Effector memory CD4-positive, alpha-beta T cell (primary cell): ENCODE data around the gene KRTAP5-4.

Experiments
- DNase-seq, 3 donors: peaks; one replicate each; pipeline ENCODE4 v3.0.0-alpha.2; 2020
- H3K27ac ChIP-seq: 2 replicates; pipeline ENCODE4 v1.7.0; 2013; ENCODE audit warnings: mild to moderate bottlenecking, low read length, moderate library complexity; ENCODE audit not compliant: insufficient read depth, poor library complexity, severe bottlenecking
- H3K27me3 ChIP-seq: replicated peaks from 2 replicates; pipeline ENCODE4 v1.7.0; 2013; ENCODE audit warnings: mild to moderate bottlenecking, low read length; ENCODE audit not compliant: insufficient read depth, control insufficient read depth, poor library complexity, severe bottlenecking
- H3K36me3 ChIP-seq: 2 replicates; pipeline ENCODE4 v1.7.0; 2013; ENCODE audit warnings: mild to moderate bottlenecking, low read length, moderate library complexity; ENCODE audit not compliant: control insufficient read depth, insufficient read depth
- H3K4me1 ChIP-seq: 2 replicates; pipeline ENCODE4 v1.7.0; 2013; ENCODE audit warnings: low read length, mild to moderate bottlenecking; ENCODE audit not compliant: control insufficient read depth, insufficient read depth, poor library complexity, severe bottlenecking
- H3K4me3 ChIP-seq: 2 replicates; pipeline ENCODE4 v1.7.0; 2013; ENCODE audit warnings: low read length, low read depth, mild to moderate bottlenecking; ENCODE audit not compliant: insufficient read depth, poor library complexity, severe bottlenecking
- H3K9me3 ChIP-seq: 2 replicates; pipeline ENCODE4 v1.7.0; 2013; ENCODE audit warnings: mild to moderate bottlenecking, low read length, moderate library complexity; ENCODE audit not compliant: control insufficient read depth

KRTAP5-4 gene

DNA sequence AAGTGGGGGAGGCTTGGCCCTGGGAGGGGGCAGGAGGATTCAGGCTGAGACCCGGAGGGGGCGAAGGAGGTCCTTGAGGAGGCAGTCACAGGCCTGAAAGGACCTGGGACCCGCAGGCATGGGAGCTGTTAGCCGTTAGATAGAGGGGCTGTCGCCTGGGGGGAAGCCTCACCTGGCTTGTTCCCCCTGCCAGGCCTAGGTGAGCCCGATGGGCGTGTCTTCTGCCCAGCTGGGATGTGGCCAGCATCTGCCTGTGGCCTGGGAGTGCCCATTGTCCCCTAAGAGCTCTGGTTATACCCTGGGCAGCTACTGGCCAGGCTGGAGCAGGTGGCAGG lies 48.1 kb downstream of the KRTAP5-4 start:
- peaks cover 26% of the 10 kb centered on the region for H3K4me1 ChIP-seq
- H3K27me3 ChIP-seq: no peaks in the 10 kb centered on the region
- no peaks in the 10 kb centered on the region for H3K36me3 ChIP-seq
- no peaks in the 10 kb centered on the region for H3K9me3 ChIP-seq
- H3K4me3 ChIP-seq: peak overlapping the region; percentile 87
- peak overlapping the region; percentile 97 for H3K27ac ChIP-seq
- no peak for DNase-seq

DNA sequence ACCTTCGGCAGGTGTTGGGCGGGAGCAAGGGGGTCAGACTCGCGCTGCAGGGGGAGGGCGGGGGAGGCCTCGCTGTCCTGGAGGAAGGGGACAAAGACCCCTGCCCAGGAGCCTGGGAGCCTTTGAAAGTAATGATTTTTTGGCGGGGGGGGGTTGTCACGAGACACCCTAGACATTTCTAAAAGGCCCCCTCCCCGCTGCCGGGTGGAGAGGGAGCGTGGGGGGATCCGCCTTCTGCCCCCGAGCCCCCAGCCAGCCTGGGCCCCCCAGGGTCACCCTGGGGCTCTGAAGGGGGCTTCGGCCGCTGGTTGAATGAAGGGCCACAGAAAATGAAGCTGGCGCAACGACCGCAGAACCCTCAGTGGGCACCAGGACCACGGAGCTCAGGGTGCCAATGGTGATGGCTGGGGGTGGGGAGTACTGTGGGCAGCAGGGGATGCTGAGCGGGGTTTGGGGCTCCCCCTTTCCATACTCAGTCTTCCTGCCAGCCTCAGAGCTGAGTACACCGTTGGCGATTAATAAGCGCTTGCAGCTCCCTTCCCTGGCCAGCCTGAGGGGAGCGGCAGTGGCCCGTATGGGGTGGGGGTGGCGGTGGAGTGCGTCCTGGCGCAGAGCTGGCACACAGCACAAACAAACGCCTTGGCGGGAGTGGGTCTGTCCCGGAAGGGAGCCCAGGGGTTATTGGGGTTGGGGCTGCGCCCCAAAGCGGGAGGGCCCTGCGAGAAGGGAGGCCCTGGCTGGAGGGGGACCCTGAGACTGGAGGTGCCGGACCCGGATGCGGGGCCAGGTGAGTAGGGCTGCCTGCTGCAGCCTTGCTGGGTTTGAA lies 48.6 kb downstream of the KRTAP5-4 start:
- Histone ChIP-seq H3K27me3 (no peaks in the 10 kb centered on the region), H3K4me3 (peak overlapping the region; percentile 87)

DNA sequence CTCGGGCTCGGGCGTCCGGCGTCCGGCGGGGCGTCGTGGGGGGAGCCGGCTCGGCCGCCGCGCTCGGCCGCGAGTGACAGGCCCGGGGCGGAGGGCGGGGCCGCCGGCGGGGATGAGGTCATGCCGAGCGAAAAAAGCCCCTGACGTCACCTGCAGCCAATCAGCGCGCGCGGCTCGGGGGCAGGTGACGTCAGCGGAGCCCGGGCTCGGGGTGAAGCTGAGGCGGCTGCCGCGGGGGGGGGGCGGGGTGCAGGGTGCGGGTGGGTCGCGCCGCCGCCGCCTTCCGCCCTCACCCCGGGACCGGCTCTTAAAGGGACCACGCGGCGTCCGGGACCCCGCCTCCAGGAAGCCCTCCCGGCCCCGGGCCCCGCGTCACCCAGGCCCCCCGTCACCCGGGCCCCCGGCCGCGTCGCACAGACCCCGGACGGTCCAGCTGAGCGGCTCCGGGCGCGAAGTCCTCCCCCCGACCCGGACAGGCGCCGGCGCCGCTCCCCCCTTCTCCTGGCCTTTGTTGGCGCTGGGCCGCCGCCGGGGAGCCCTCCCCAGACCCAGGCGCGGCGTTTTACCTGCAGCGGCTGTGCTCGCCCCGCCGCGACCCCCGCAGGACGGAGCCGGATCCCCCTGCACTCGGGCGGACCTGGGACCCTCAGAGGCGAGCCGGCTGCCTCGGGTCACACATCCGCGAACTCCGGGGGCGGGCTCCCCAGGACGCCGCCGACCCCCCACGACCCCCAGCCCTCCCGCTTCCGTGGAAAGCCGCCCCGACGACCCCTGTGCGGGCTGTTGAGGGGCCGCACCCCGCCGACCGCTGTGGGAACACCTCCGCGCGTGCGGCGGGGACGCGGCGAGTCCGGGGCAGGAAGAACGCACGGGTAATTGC lies 49.5 kb downstream of the KRTAP5-4 start, which contains the start of gene DUSP8:
Gene DUSP8 (minus strand): TSS at position 75 of the 880 bp plus-strand sequence. CDS start 6,445 bp downstream, outside the sequence.
- Histone ChIP-seq H3K4me1 (peaks cover 26% of the 10 kb centered on the region), H3K36me3 (no peaks in the 10 kb centered on the region), H3K4me3 (peak within 1 kb of the TSS; percentile 87), H3K9me3 (no peaks in the 10 kb centered on the region), H3K27me3 (no peaks in the 10 kb centered on the region), H3K27ac (peak within 1 kb of the TSS; percentile 97)
- DNase-seq: peak; percentile 92 to 96 (median 94)

More for the DNA sequence above, 48.6 kb downstream of the KRTAP5-4 start:
- H3K4me1 ChIP-seq: peaks cover 26% of the 10 kb centered on the region
- peak; percentile 26 to 33 (median 32) for DNase-seq
- no peaks in the 10 kb centered on the region for H3K36me3 ChIP-seq
- no peaks in the 10 kb centered on the region for H3K9me3 ChIP-seq
- peak overlapping the region; percentile 97 for H3K27ac ChIP-seq

DNA sequence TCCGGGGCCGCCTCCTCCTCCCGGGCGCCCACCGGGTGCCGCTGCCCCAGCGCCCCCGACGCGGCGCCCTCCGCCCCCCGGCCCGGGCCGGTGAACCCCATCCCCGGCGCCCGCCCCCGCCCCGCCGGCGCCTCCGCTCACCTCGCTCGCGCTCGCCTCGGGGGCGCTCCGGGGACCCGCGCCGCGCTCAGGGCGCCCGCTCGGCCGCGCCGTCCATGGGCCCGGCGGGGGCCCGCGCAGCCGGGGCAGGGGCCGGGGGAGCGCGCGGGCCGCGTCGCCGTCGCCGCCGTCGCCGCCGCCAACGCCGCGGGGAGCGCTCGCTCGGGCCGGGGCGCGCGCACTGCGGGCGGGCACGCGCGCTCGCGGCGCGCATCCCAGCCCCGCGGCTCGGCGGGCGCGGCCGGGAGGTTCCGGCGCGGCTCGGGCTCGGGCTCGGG lies 50.2 kb downstream of the KRTAP5-4 start:
- DNase-seq: no peak
- Histone ChIP-seq H3K9me3 (no peaks in the 10 kb centered on the region), H3K36me3 (no peaks in the 10 kb centered on the region), H3K4me3 (peak overlapping the region; percentile 74), H3K27me3 (no peaks in the 10 kb centered on the region), H3K27ac (peak overlapping the region; percentile 55), H3K4me1 (peaks cover 26% of the 10 kb centered on the region)
